ENCODE data around the gene ADIPOQ. TPM values are rescaled to one million over a fixed set of nuclear protein-coding genes. Genes with fewer than 3 reads are reported as not detected.

ADIPOQ gene
- total and polyA plus RNA-seq, 2 of the 4 experiments (the other 2 are of a cell fraction) = not detected

DNA sequence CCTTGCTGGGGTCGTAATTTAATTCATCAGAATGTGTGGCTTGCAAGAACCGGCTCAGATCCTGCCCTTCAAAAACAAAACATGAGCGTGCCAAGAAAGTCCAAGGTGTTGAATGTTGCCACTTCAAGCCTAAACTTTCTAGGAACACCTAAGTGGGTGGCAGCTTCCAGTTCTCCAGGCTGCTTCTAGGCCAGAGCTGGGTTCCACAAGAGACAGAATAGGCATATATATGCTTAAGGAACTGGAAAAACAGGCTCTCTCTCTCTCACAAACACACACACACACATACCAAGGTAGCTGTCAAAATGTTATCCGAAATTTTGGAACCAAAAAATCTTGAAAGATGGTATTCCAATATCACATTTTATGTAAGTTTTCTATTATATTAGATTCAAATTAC, 890 bp upstream of the ADIPOQ start:
- no peaks in the 10 kb centered on the region for H3K9me1 ChIP-seq (ENCODE audit: insufficient read depth, low read length)
- TF ChIP-seq CHD1 (IDR thresholded peaks at IDR 0.05; ENCODE audit: low read depth, low read length) (no peak), MAFK (IDR thresholded peaks at IDR 0.05; ENCODE audit: low read depth, low read length) (no peak), NFE2L2 (IDR thresholded peaks at IDR 0.05; ENCODE audit: low read depth, low read length) (no peak), MXI1 (IDR thresholded peaks at IDR 0.05; ENCODE audit: borderline replicate concordance, low read depth, low read length) (no peak), RAD21 (IDR thresholded peaks at IDR 0.05; ENCODE audit: low read length) (no peak), POLR2A (IDR thresholded peaks at IDR 0.05; ENCODE audit: low read depth, low read length) (no peak), RFX5 (IDR thresholded peaks at IDR 0.05; ENCODE audit: low read depth, low read length) (no peak), MAZ (IDR thresholded peaks at IDR 0.05; ENCODE audit: borderline replicate concordance, low read depth, low read length) (no peak), CTCF (conservative IDR thresholded peaks at IDR 0.05; ENCODE audit: low read depth, low read length) (no peak), FOS (IDR thresholded peaks at IDR 0.05; ENCODE audit: low read depth, low read length) (no peak), SMC3 (IDR thresholded peaks at IDR 0.05; ENCODE audit: low read depth, low read length) (no peak), BHLHE40 (IDR thresholded peaks at IDR 0.05; ENCODE audit: low read depth, low read length) (no peak), RCOR1 (IDR thresholded peaks at IDR 0.05; ENCODE audit: insufficient replicate concordance, low read length) (no peak), CEBPB (IDR thresholded peaks at IDR 0.05; ENCODE audit: low read depth, low read length) (no peak)
- TF ChIP-seq, protein P1, sequence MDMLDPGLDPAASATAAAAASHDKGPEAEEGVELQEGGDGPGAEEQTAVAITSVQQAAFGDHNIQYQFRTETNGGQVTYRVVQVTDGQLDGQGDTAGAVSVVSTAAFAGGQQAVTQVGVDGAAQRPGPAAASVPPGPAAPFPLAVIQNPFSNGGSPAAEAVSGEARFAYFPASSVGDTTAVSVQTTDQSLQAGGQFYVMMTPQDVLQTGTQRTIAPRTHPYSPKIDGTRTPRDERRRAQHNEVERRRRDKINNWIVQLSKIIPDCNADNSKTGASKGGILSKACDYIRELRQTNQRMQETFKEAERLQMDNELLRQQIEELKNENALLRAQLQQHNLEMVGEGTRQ (IDR thresholded peaks at IDR 0.05; ENCODE audit: low read depth, low read length) = no peak
- TF ChIP-seq, protein P2, sequence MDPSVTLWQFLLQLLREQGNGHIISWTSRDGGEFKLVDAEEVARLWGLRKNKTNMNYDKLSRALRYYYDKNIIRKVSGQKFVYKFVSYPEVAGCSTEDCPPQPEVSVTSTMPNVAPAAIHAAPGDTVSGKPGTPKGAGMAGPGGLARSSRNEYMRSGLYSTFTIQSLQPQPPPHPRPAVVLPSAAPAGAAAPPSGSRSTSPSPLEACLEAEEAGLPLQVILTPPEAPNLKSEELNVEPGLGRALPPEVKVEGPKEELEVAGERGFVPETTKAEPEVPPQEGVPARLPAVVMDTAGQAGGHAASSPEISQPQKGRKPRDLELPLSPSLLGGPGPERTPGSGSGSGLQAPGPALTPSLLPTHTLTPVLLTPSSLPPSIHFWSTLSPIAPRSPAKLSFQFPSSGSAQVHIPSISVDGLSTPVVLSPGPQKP (IDR thresholded peaks at IDR 0.05; ENCODE audit: borderline replicate concordance, low read depth, low read length) = no peak
- ATAC-seq (ENCODE audit: low read depth) = no peak
- H3K4me2 ChIP-seq (ENCODE audit: low read depth, low read length) = no peak overlapping the region
- H2AK9ac ChIP-seq (replicated peaks; ENCODE audit: low read depth, low read length, poor library complexity) = no peak overlapping the region
- no peak overlapping the region for H2BK20ac ChIP-seq (ENCODE audit: low read depth, low read length)
- H3K23ac ChIP-seq (ENCODE audit: low read depth, low read length) = no peak overlapping the region
- H3K56ac ChIP-seq (ENCODE audit: extremely low read depth, insufficient read depth, low read length) = no peak overlapping the region
- no peaks in the 10 kb centered on the region for H3K9me3 ChIP-seq (ENCODE audit: control insufficient read depth, insufficient read depth, low read length)
- H3K4me3 ChIP-seq (ENCODE audit: insufficient read depth, low read depth, low read length) = no peak overlapping the region
- POLR2A ChIA-PET (ENCODE audit: unreplicated experiment) = no interaction called here
- CTCF ChIA-PET = no interaction called here
- no peaks in the 10 kb centered on the region for H3K36me3 ChIP-seq (ENCODE audit: control insufficient read depth, insufficient read depth, low read length)
- no peak for DNase-seq
- no peak overlapping the region for H3K4ac ChIP-seq (ENCODE audit: low read depth, low read length)
- H3K18ac ChIP-seq (ENCODE audit: low read depth, low read length) = no peak overlapping the region
- H2BK15ac ChIP-seq (ENCODE audit: low read depth, low read length) = no peak overlapping the region
- H3K79me1 ChIP-seq (ENCODE audit: low read depth in 1 of 2, low read length in 2 of 2) = no peaks in the 10 kb centered on the region
- H3K14ac ChIP-seq (replicated peaks; ENCODE audit: low read depth, low read length) = no peak overlapping the region
- no peak overlapping the region for H2AFZ ChIP-seq (replicated peaks; ENCODE audit: low read length, poor library complexity)
- no peak overlapping the region for H2AK5ac ChIP-seq (ENCODE audit: low read depth, low read length)
- no peak overlapping the region for H4K91ac ChIP-seq (ENCODE audit: insufficient read depth, low read depth, low read length)
- in situ Hi-C loops (cut with MboI; ENCODE audit: low sequenced_read_pairs) (loop anchor here (10.0 kb wide), 1 partner anchor 323 kb away; no protein-coding TSS in a partner anchor), dilution Hi-C loops (cut with HindIII; ENCODE audit: low sequenced_read_pairs, unreplicated experiment) (no loop called here), intact Hi-C loops (cut with micrococcal nuclease) (loop anchor here (10.0 kb wide), 3 partner anchors 473 to 863 kb away; partner anchors contain the start of genes RTP2 and SST)
- no peak overlapping the region for H3K27ac ChIP-seq (ENCODE audit: insufficient read depth, low read length)
- no TSS peak for BruUV-seq (replicated peaks)
- H3K9ac ChIP-seq (ENCODE audit: low read depth, low read length) = no peak overlapping the region
- WGBS, 2 experiments (ENCODE audit: extremely low coverage in 2 of 2, insufficient read length in 1 of 2) = no CpG with 5 or more reads among the region's 4 CpGs
- H3K4me1 ChIP-seq (ENCODE audit: control insufficient read depth, insufficient read depth, low read length) = no peaks in the 10 kb centered on the region
- no peaks in the 10 kb centered on the region for H4K20me1 ChIP-seq (ENCODE audit: insufficient read depth, low read length)
- H4K5ac ChIP-seq (ENCODE audit: low read depth, low read length) = no peak overlapping the region
- no peak overlapping the region for H2BK120ac ChIP-seq (ENCODE audit: low read depth, low read length)
- H3K27me3 ChIP-seq (ENCODE audit: control insufficient read depth, insufficient read depth, low read length) = peaks cover 33% of the 10 kb centered on the region
- H4K8ac ChIP-seq (ENCODE audit: low read depth in 2 of 2, low read length in 2 of 2) = no peak overlapping the region
- no peak overlapping the region for H2BK5ac ChIP-seq (ENCODE audit: low read depth, low read length, poor library complexity, severe bottlenecking)
